Kidney epithelial cell (primary cell): ENCODE measurements around the gene RMND5B. TPM values are rescaled to one million over a fixed set of nuclear protein-coding genes. Genes with fewer than 3 reads are reported as not detected.

ENCODE experiments used
- DNase-seq: peaks from one replicate; pipeline ENCODE4 v3.0.0-alpha.2; 2010; ENCODE audit warnings: low read depth
- H3K27me3 ChIP-seq: 2 replicates; pipeline ENCODE4 v1.6.0; 2011; ENCODE audit warnings: low read length; ENCODE audit not compliant: control insufficient read depth, insufficient read depth
- H3K36me3 ChIP-seq: 2 replicates; pipeline ENCODE4 v1.5.1; 2011; ENCODE audit warnings: low read length; ENCODE audit not compliant: control insufficient read depth, insufficient read depth
- H3K4me3 ChIP-seq: 2 replicates; pipeline ENCODE4 v1.5.1; 2011; ENCODE audit warnings: low read depth, mild to moderate bottlenecking, control low read depth, low read length
- CTCF ChIP-seq: IDR thresholded peaks from 2 replicates; pipeline ENCODE4 v1.5.1; 2011; ENCODE audit warnings: mild to moderate bottlenecking, moderate library complexity, low read length, control low read depth, inconsistent platforms; ENCODE audit not compliant: insufficient read depth, poor library complexity, severe bottlenecking
- total RNA-seq: library from RNA; depleted of rRNA; stranded (reverse); fragments of >200 nt; gene quantifications from 2 replicates; pipeline ENCODE4 v1.2.3, GENCODE V29; 2015

Gene RMND5B
- total RNA-seq, 1 donor from 2014 or later: 26.3 TPM

GRCh38 chr5:178115136-178115813 is 15.5 kb upstream of the RMND5B start:
- Histone ChIP-seq H3K4me3 (no peak overlapping the region), H3K27me3 (peaks cover 5% of the 10 kb centered on the region), H3K36me3 (no peaks in the 10 kb centered on the region)
- DNase-seq: no peak
- no peak for TF ChIP-seq CTCF

- peaks cover 5% of the 10 kb centered on the region for H3K27me3 ChIP-seq
- H3K36me3 ChIP-seq: no peaks in the 10 kb centered on the region
- no peak overlapping the region for H3K4me3 ChIP-seq
- no peak for DNase-seq
- no peak for TF ChIP-seq CTCF
Observed at GRCh38 chr5:178115814-178116142, 15.0 kb upstream of the RMND5B start.

GRCh38 chr5:178116143-178116885 is 14.5 kb upstream of the RMND5B start:
- Histone ChIP-seq H3K27me3 (peaks cover 5% of the 10 kb centered on the region), H3K36me3 (no peaks in the 10 kb centered on the region), H3K4me3 (no peak overlapping the region)
- DNase-seq: no peak
- no peak for TF ChIP-seq CTCF

- no peak overlapping the region for H3K4me3 ChIP-seq
- H3K27me3 ChIP-seq: peaks cover 2% of the 10 kb centered on the region
- DNase-seq: no peak
- no peaks in the 10 kb centered on the region for H3K36me3 ChIP-seq
- no peak for TF ChIP-seq CTCF
Observed at GRCh38 chr5:178117923-178118701, 12.7 kb upstream of the RMND5B start.

GRCh38 chr5:178119915-178120606 is 10.8 kb upstream of the RMND5B start:
- TF ChIP-seq CTCF: no peak

More at GRCh38 chr5:178119915-178120606, 10.8 kb upstream of the RMND5B start:
- Histone ChIP-seq H3K27me3 (no peaks in the 10 kb centered on the region), H3K36me3 (no peaks in the 10 kb centered on the region), H3K4me3 (no peak overlapping the region)
- DNase-seq: no peak
